KMS-11 (cell line): ENCODE data around the gene MGRN1.

ENCODE experiments used
- H2AFZ ChIP-seq: fragments of 200-600 bp; sonication (generic); 2 replicates; pipeline ENCODE4 v1.6.1; 2016; ENCODE audit warnings: antibody characterized with exemption, mixed run types, low read depth
- H3K27ac ChIP-seq: fragments of 200-600 bp; sonication (generic); 2 replicates; pipeline ENCODE4 v1.6.1; 2016; ENCODE audit warnings: mild to moderate bottlenecking, mixed run types
- H3K27me3 ChIP-seq: fragments of 200-600 bp; sonication (generic); 2 replicates; pipeline ENCODE4 v1.6.1; 2017; ENCODE audit warnings: mild to moderate bottlenecking, low read depth, mixed run types, moderate library complexity; ENCODE audit not compliant: insufficient read depth
- H3K36me3 ChIP-seq: fragments of 200-600 bp; sonication (generic); 2 replicates; pipeline ENCODE4 v1.6.1; 2017; ENCODE audit warnings: mild to moderate bottlenecking, mixed run types; ENCODE audit not compliant: insufficient read depth
- H3K4me1 ChIP-seq: fragments of 200-600 bp; sonication (generic); 2 replicates; pipeline ENCODE4 v1.6.1; 2016; ENCODE audit warnings: mild to moderate bottlenecking, low read depth, mixed run types; ENCODE audit not compliant: poor library complexity, severe bottlenecking
- H3K4me2 ChIP-seq: fragments of 200-600 bp; sonication (generic); 2 replicates; pipeline ENCODE4 v1.7.0; 2016; ENCODE audit warnings: mild to moderate bottlenecking, mixed run types
- H3K4me3 ChIP-seq: fragments of 200-600 bp; sonication (generic); IDR thresholded peaks from 2 replicates; pipeline ENCODE4 v1.6.1; 2017; ENCODE audit warnings: low read depth, low read length, mixed read lengths; ENCODE audit not compliant: insufficient read depth
- H3K79me2 ChIP-seq: fragments of 200-600 bp; sonication (generic); 2 replicates; pipeline ENCODE4 v1.6.1; 2016; ENCODE audit warnings: low read depth, mixed run types; ENCODE audit not compliant: insufficient read depth
- H3K9ac ChIP-seq: fragments of 200-600 bp; sonication (generic); 2 replicates; pipeline ENCODE4 v1.6.1; 2016; ENCODE audit warnings: mild to moderate bottlenecking, mixed run types
- H4K20me1 ChIP-seq: fragments of 200-600 bp; sonication (generic); 2 replicates; pipeline ENCODE4 v1.6.1; 2016; ENCODE audit warnings: mild to moderate bottlenecking, mixed run types; ENCODE audit not compliant: insufficient read depth
- CTCF ChIP-seq: fragments of 200-600 bp; sonication (generic); conservative IDR thresholded peaks from 2 replicates; pipeline ENCODE4 v1.6.1; 2017; ENCODE audit warnings: low read depth, mild to moderate bottlenecking, antibody characterized with exemption, low read length, moderate library complexity, mixed read lengths

The MGRN1 gene

DNA sequence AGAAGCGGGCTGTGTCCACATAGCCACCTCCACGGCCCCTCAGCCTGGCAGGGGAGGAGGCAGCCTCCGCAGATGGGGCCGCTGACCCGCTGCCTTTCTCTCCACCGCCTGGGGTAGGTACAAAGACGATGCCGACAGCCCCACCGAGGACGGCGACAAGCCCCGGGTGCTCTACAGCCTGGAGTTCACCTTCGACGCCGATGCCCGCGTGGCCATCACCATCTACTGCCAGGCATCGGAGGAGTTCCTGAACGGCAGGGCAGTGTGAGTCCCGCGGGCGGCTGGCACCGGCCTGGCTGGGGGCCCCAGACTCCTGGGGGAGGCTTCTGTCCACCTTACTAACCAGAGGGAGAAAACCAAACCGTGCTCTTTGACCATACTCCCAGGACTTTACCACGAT lies 27.9 kb downstream of the MGRN1 start:
- Histone ChIP-seq H3K4me1 (peaks cover 8% of the 10 kb centered on the region), H3K4me3 (no peak overlapping the region), H3K9ac (no peak overlapping the region), H4K20me1 (no peaks in the 10 kb centered on the region), H3K36me3 (no peaks in the 10 kb centered on the region), H2AFZ (no peak overlapping the region), H3K27me3 (no peaks in the 10 kb centered on the region), H3K79me2 (no peaks in the 10 kb centered on the region), H3K4me2 (no peak overlapping the region), H3K27ac (no peak overlapping the region)
- TF ChIP-seq CTCF = no peak

- Histone ChIP-seq H3K27me3 (no peaks in the 10 kb centered on the region), H3K27ac (no peak overlapping the region), H3K4me1 (peaks cover 8% of the 10 kb centered on the region), H3K36me3 (no peaks in the 10 kb centered on the region), H3K4me2 (no peak overlapping the region), H3K79me2 (no peaks in the 10 kb centered on the region), H4K20me1 (no peaks in the 10 kb centered on the region), H3K4me3 (no peak overlapping the region), H2AFZ (no peak overlapping the region), H3K9ac (no peak overlapping the region)
- TF ChIP-seq CTCF = no peak
Observed at GRCh38 chr16:4654011-4654963, 29.7 kb downstream of the MGRN1 start.

DNA sequence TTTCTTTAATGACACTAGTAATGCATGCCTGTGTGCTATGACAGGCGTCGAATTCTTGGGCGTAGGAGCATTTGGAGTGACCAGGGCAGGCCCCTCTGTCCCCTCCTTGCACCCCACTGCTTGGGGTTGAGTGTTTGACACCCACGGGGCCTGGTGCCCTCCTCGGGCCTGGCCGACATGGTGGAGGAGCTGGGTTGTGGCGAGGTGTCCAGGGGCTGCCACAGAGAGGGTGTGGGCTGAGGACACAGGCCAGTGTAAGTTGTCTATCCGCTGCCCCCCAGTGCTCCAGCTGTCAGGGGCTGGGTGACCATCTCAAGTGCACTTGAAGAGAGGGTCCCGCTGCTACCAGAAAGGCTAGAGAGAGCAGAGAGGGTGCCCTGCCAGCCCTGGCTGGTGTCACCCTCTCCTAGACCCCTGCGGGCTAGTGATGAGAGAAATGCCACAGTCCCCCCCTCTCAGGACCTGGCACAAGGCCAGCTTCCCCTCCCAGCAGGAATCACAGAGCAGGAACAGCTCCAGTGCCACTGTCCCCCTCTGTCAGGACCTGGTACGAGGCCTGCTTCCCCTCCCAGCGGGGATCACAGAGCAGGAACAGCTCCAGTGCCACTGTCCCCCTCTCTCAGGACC lies 30.5 kb downstream of the MGRN1 start:
- Histone ChIP-seq H3K36me3 (no peaks in the 10 kb centered on the region), H3K79me2 (no peaks in the 10 kb centered on the region), H3K4me1 (peaks cover 8% of the 10 kb centered on the region), H4K20me1 (no peaks in the 10 kb centered on the region), H3K9ac (no peak overlapping the region), H2AFZ (no peak overlapping the region), H3K27ac (no peak overlapping the region), H3K4me3 (no peak overlapping the region), H3K27me3 (no peaks in the 10 kb centered on the region), H3K4me2 (no peak overlapping the region)
- no peak for TF ChIP-seq CTCF

GRCh38 chr16:4655801-4656200 lies 31.2 kb downstream of the MGRN1 start:
- Histone ChIP-seq H3K79me2 (no peaks in the 10 kb centered on the region), H2AFZ (no peak overlapping the region), H3K9ac (no peak overlapping the region), H3K4me3 (no peak overlapping the region), H3K36me3 (no peaks in the 10 kb centered on the region), H3K4me1 (peaks cover 8% of the 10 kb centered on the region), H3K4me2 (no peak overlapping the region), H3K27me3 (no peaks in the 10 kb centered on the region), H3K27ac (no peak overlapping the region), H4K20me1 (no peaks in the 10 kb centered on the region)
- no peak for TF ChIP-seq CTCF
